CD14-positive monocyte (primary cell): Measurements from ENCODE around the gene ECSIT. TPM values are rescaled to one million over a fixed set of nuclear protein-coding genes. Genes with fewer than 3 reads are reported as not detected.
A peak's percentile ranks its signal among the peaks of the same experiment; 100 is the strongest.

Source experiments
- DNase-seq, 3 donors: peaks; one replicate each; pipeline ENCODE4 v3.0.0-alpha.2; 2011 to 2022
- H2AFZ ChIP-seq: 2 replicates; pipeline ENCODE4 v1.6.0; 2012; ENCODE audit warnings: mild to moderate bottlenecking, low read depth, low read length, inconsistent platforms; ENCODE audit not compliant: insufficient read depth, poor library complexity, severe bottlenecking
- H3K27ac ChIP-seq, 2 donors: 1 replicate in 1 of 2; 2 replicates in 1 of 2; pipeline ENCODE4 v1.5.1; 2012 to 2013; ENCODE audit warnings: low read length in 2 of 2, control low read depth in 1 of 2, inconsistent platforms in 1 of 2, low read depth in 1 of 2, mild to moderate bottlenecking in 1 of 2
- H3K27me3 ChIP-seq, 2 donors: one replicate each; pipeline versions ENCODE4 v1.6.0 to v1.6.1; 2011 to 2013; ENCODE audit warnings: low read length in 2 of 2; ENCODE audit not compliant: control insufficient read depth in 2 of 2, insufficient read depth in 2 of 2
- H3K36me3 ChIP-seq, 2 donors: replicated peaks in 1 of 2; 1 replicate in 1 of 2; 2 replicates in 1 of 2; pipeline versions ENCODE4 v1.5.1 to v1.6.1; 2012 to 2013; ENCODE audit warnings: low read length in 2 of 2, control low read depth in 1 of 2, inconsistent platforms in 1 of 2, mild to moderate bottlenecking in 1 of 2; ENCODE audit not compliant: insufficient read depth in 2 of 2, control insufficient read depth in 1 of 2
- H3K4me1 ChIP-seq, 2 donors: 1 replicate in 1 of 2; 2 replicates in 1 of 2; pipeline versions ENCODE4 v1.5.1 to v1.6.1; 2012 to 2013; ENCODE audit warnings: low read length in 2 of 2, control low read depth in 1 of 2, inconsistent platforms in 1 of 2, mild to moderate bottlenecking in 1 of 2, moderate library complexity in 1 of 2; ENCODE audit not compliant: insufficient read depth in 2 of 2, control insufficient read depth in 1 of 2
- H3K4me2 ChIP-seq: replicated peaks from 2 replicates; pipeline ENCODE3; 2012; ENCODE audit warnings: low read length, moderate library complexity, mild to moderate bottlenecking; ENCODE audit not compliant: poor library complexity, severe bottlenecking; ENCODE audit errors: extremely low read depth
- H3K4me3 ChIP-seq, 3 experiments: fragments of 200-600 bp in 1 of 3; sonication (generic) in 1 of 3; replicated peaks in 1 of 3; 1 replicate in 2 of 3; 2 replicates in 1 of 3; pipeline ENCODE4 v1.5.1; 2011 to 2013; ENCODE audit warnings: low read length in 3 of 3, mild to moderate bottlenecking in 3 of 3, control low read depth in 2 of 3, low read depth in 2 of 3, inconsistent platforms in 1 of 3, moderate library complexity in 1 of 3
- H3K79me2 ChIP-seq: 2 replicates; pipeline ENCODE4 v1.6.0; 2012; ENCODE audit warnings: mild to moderate bottlenecking, control low read depth, inconsistent platforms, low read length, moderate library complexity; ENCODE audit not compliant: insufficient read depth
- H3K9ac ChIP-seq: 2 replicates; pipeline ENCODE4 v1.6.0; 2017; ENCODE audit warnings: low read length, mild to moderate bottlenecking; ENCODE audit not compliant: insufficient read depth, poor library complexity, severe bottlenecking
- H3K9me3 ChIP-seq, 2 donors: replicated peaks in 1 of 2; 1 replicate in 1 of 2; 2 replicates in 1 of 2; pipeline versions ENCODE4 v1.5.1 to v1.6.1; 2012 to 2013; ENCODE audit warnings: low read length in 2 of 2, control low read depth in 1 of 2; ENCODE audit not compliant: control insufficient read depth in 1 of 2, insufficient read depth in 1 of 2
- H4K20me1 ChIP-seq: 2 replicates; pipeline ENCODE4 v1.6.0; 2012; ENCODE audit warnings: mild to moderate bottlenecking, low read length, control low read depth, moderate library complexity; ENCODE audit not compliant: insufficient read depth
- H3K27ac Mint-ChIP-seq, 7 donors: one replicate each; pipeline ENCODE4 v1.8.0; 2020; ENCODE audit warnings: mild to moderate bottlenecking in 7 of 7, mixed read lengths in 7 of 7, moderate library complexity in 6 of 7, inconsistent platforms in 2 of 7
- H3K27me3 Mint-ChIP-seq, 3 donors: one replicate each; pipeline ENCODE4 v1.8.0; 2021 to 2022; ENCODE audit warnings: low read depth in 3 of 3, mild to moderate bottlenecking in 3 of 3, mixed read lengths in 3 of 3, moderate library complexity in 3 of 3, inconsistent platforms in 1 of 3
- H3K36me3 Mint-ChIP-seq, 2 donors: one replicate each; pipeline ENCODE4 v1.8.0; 2020; ENCODE audit warnings: mixed read lengths in 2 of 2, inconsistent platforms in 1 of 2, mild to moderate bottlenecking in 1 of 2
- H3K4me1 Mint-ChIP-seq: one replicate; pipeline ENCODE4 v1.8.0; 2020; ENCODE audit warnings: mild to moderate bottlenecking, mixed read lengths
- H3K4me3 Mint-ChIP-seq, 2 donors: one replicate each; pipeline ENCODE4 v1.8.0; 2020; ENCODE audit warnings: mild to moderate bottlenecking in 2 of 2, mixed read lengths in 2 of 2, moderate library complexity in 1 of 2
- H3K9me3 Mint-ChIP-seq, 7 donors: one replicate each; pipeline ENCODE4 v1.8.0; 2020 to 2022; ENCODE audit warnings: mixed read lengths in 7 of 7, mild to moderate bottlenecking in 6 of 7, moderate library complexity in 6 of 7, inconsistent platforms in 2 of 7
- CTCF ChIP-seq: fragments of 200-600 bp; IDR thresholded peaks from one replicate; pipeline ENCODE4 v1.8.0; 2022; ENCODE audit warnings: antibody characterized with exemption, mild to moderate bottlenecking
- WGBS: methylation state at CpG from one replicate; pipeline ENCODE4 v1.1.5; 2013; ENCODE audit warnings: missing lambda C conversion rate; ENCODE audit not compliant: insufficient coverage; 5-methylcytosine and 5-hydroxymethylcytosine counted together
- intact Hi-C, 2 donors: fragments of 100-400 bp; cut with micrococcal nuclease; formaldehyde crosslinking; loops; one replicate each; pipeline versions ENCODE4 v1.15.0 to v1.15.1; 2023
- polyA plus RNA-seq, 3 donors: library from polyadenylated mRNA; depleted of rRNA in 1 of 3; unstranded in 2 of 3; stranded (reverse) in 1 of 3; fragments of 300-500 nt in 2 of 3; fragments of >200 nt in 1 of 3; fragmentation: Illumina TruSeq in 2 of 3; gene quantifications; 1 replicate in 2 of 3; 2 replicates in 1 of 3; pipeline ENCODE4 v1.2.3, GENCODE V29; 2012 to 2021

The ECSIT gene
- polyA plus RNA-seq, 3 donors, result 26.4 to 31.6 (median 28.3) TPM

GRCh38 chr19:11547929-11548700 lies 19.2 kb upstream of the ECSIT start:
- intact Hi-C loops, result no loop called here
- Mint-ChIP-seq H3K4me1 (no peaks in the 10 kb centered on the region), H3K36me3 (peaks cover 11 to 17% of the 10 kb centered on the region in 2 donors), H3K9me3 (peaks cover 0 to 2% (median 0%) of the 10 kb centered on the region in 7 donors), H3K27ac (no peak overlapping the region), H3K27me3 (peaks cover 2 to 19% (median 8%) of the 10 kb centered on the region in 3 donors), H3K4me3 (no peak overlapping the region)
- no peak overlapping the region for H3K9ac ChIP-seq
- 91% methylated on average over 6 of the region's 14 CpGs for WGBS
- no peaks in the 10 kb centered on the region for H3K27me3 ChIP-seq
- H3K4me2 ChIP-seq, result no peak overlapping the region
- no peaks in the 10 kb centered on the region for H3K79me2 ChIP-seq
- H3K27ac ChIP-seq, result no peak overlapping the region
- TF ChIP-seq CTCF, result no peak
- no peak overlapping the region for H2AFZ ChIP-seq
- H3K9me3 ChIP-seq, result no peaks in the 10 kb centered on the region
- H3K36me3 ChIP-seq, result peaks cover 7 to 14% of the 10 kb centered on the region in 2 donors
- DNase-seq, result no peak
- H3K4me1 ChIP-seq, result no peaks in the 10 kb centered on the region
- no peak overlapping the region for H3K4me3 ChIP-seq
- no peaks in the 10 kb centered on the region for H4K20me1 ChIP-seq

GRCh38 chr19:11541238-11541637 lies 12.3 kb upstream of the ECSIT start:
- no peaks in the 10 kb centered on the region for H4K20me1 ChIP-seq
- H3K27me3 ChIP-seq, result peaks cover 12 to 36% of the 10 kb centered on the region in 2 donors
- H3K4me3 ChIP-seq, result no peak overlapping the region
- H3K36me3 ChIP-seq, result no peaks in the 10 kb centered on the region
- no peak for TF ChIP-seq CTCF
- no peak overlapping the region for H2AFZ ChIP-seq
- no peak overlapping the region for H3K4me2 ChIP-seq
- peaks cover 0 to 3% (median 0%) of the 10 kb centered on the region in 7 donors for H3K9me3 Mint-ChIP-seq
- H3K9me3 ChIP-seq, result no peaks in the 10 kb centered on the region
- H3K36me3 Mint-ChIP-seq, result peaks cover 0 to 5% of the 10 kb centered on the region in 2 donors
- peak overlapping the region in 1 of 2 donors; percentile 15 for H3K4me3 Mint-ChIP-seq
- intact Hi-C loops, result no loop called here
- no peak overlapping the region for H3K27ac ChIP-seq
- H3K79me2 ChIP-seq, result no peaks in the 10 kb centered on the region
- H3K4me1 ChIP-seq, result peaks cover under 1 to 3% of the 10 kb centered on the region in 2 donors
- H3K4me1 Mint-ChIP-seq, result peaks cover 2% of the 10 kb centered on the region
- DNase-seq, result no peak
- H3K27ac Mint-ChIP-seq, result no peak overlapping the region
- peaks cover 32 to 53% (median 46%) of the 10 kb centered on the region in 3 donors for H3K27me3 Mint-ChIP-seq
- WGBS, result no CpG with 5 or more reads among the region's 3 CpGs
- H3K9ac ChIP-seq, result no peak overlapping the region
